Muscle of leg (tissue), 11 donors: ENCODE measurements around the gene EDA. TPM values are rescaled to one million over a fixed set of nuclear protein-coding genes. Genes with fewer than 3 reads are reported as not detected.

ENCODE experiments used
- DNase-seq: peaks from one replicate; pipeline ENCODE4 v3.0.0; 2013
- H3K27ac ChIP-seq: one replicate; pipeline ENCODE4 v1.5.1; 2013; ENCODE audit warnings: mild to moderate bottlenecking, low read length, control low read depth
- H3K27me3 ChIP-seq: one replicate; pipeline ENCODE4 v1.6.1; 2013; ENCODE audit warnings: low read length; ENCODE audit not compliant: control insufficient read depth, insufficient read depth
- H3K36me3 ChIP-seq: one replicate; pipeline ENCODE4 v1.6.1; 2013; ENCODE audit warnings: low read length; ENCODE audit not compliant: control insufficient read depth, insufficient read depth
- H3K4me1 ChIP-seq: one replicate; pipeline ENCODE4 v1.6.1; 2013; ENCODE audit warnings: low read length; ENCODE audit not compliant: control insufficient read depth, insufficient read depth
- H3K4me3 ChIP-seq: one replicate; pipeline ENCODE4 v1.5.1; 2013; ENCODE audit warnings: low read length, control low read depth
- H3K9me3 ChIP-seq: replicated peaks from 2 replicates; pipeline ENCODE4 v1.6.1; 2013; ENCODE audit warnings: low read depth, low read length; ENCODE audit not compliant: control insufficient read depth
- WGBS: methylation state at CpG from one replicate; pipeline ENCODE4 v1.1.5; 2013; ENCODE audit warnings: missing lambda C conversion rate; ENCODE audit not compliant: insufficient coverage; 5-methylcytosine and 5-hydroxymethylcytosine counted together
- polyA plus RNA-seq, 8 donors: library from polyadenylated mRNA; unstranded; fragments of 120-200 nt; gene quantifications; one replicate each; pipeline versions ENCODE4 v1.2.1 to v1.2.3, GENCODE V29; 2013; ENCODE audit warnings: inconsistent platforms in 1 of 8, low replicate concordance in 1 of 8; ENCODE audit not compliant: insufficient read length in 8 of 8, insufficient read depth in 1 of 8
- total RNA-seq: library from RNA; stranded (reverse); fragments of 120-200 nt; gene quantifications from one replicate; pipeline ENCODE4 v1.2.4, GENCODE V29; 2013

The EDA gene
- total and polyA plus RNA-seq, 9 donors: 12.3 to 29.5 (median 23.8) TPM

- WGBS: no CpG with 5 or more reads among the region's 2 CpGs
- Histone ChIP-seq H3K4me3 (no peak overlapping the region), H3K4me1 (peaks cover 15% of the 10 kb centered on the region), H3K27me3 (peaks cover 33% of the 10 kb centered on the region), H3K9me3 (no peaks in the 10 kb centered on the region), H3K36me3 (peaks cover 9% of the 10 kb centered on the region), H3K27ac (no peak overlapping the region)
- peak; percentile 48 for DNase-seq
These were observed 416.9 kb downstream of the EDA start for GRCh38 chrX:70032792-70033191.

GRCh38 chrX:70033348-70034051 is 417.6 kb downstream of the EDA start:
- Histone ChIP-seq H3K4me3 (no peak overlapping the region), H3K9me3 (no peaks in the 10 kb centered on the region), H3K4me1 (peaks cover 15% of the 10 kb centered on the region), H3K27ac (no peak overlapping the region), H3K27me3 (peaks cover 34% of the 10 kb centered on the region), H3K36me3 (peaks cover 9% of the 10 kb centered on the region)
- no peak for DNase-seq
- WGBS: 56% methylated on average over 6 of the region's 10 CpGs

GRCh38 chrX:70034646-70035045 is 418.7 kb downstream of the EDA start:
- no peaks in the 10 kb centered on the region for H3K9me3 ChIP-seq
- H3K36me3 ChIP-seq: peaks cover 9% of the 10 kb centered on the region
- peaks cover 9% of the 10 kb centered on the region for H3K4me1 ChIP-seq
- peaks cover 37% of the 10 kb centered on the region for H3K27me3 ChIP-seq
- WGBS: 84% methylated on average over 2 of the region's 4 CpGs
- DNase-seq: no peak
- H3K27ac ChIP-seq: no peak overlapping the region
- H3K4me3 ChIP-seq: no peak overlapping the region

- Histone ChIP-seq H3K4me3 (no peak overlapping the region), H3K9me3 (no peaks in the 10 kb centered on the region), H3K36me3 (peaks cover 9% of the 10 kb centered on the region), H3K4me1 (no peaks in the 10 kb centered on the region), H3K27me3 (peaks cover 32% of the 10 kb centered on the region), H3K27ac (no peak overlapping the region)
- WGBS: 75% methylated on average over 2 of the region's 2 CpGs
- DNase-seq: no peak
These were observed 422.6 kb downstream of the EDA start for GRCh38 chrX:70038515-70038914.

- no peak for DNase-seq
- H3K4me3 ChIP-seq: no peak overlapping the region
- H3K27me3 ChIP-seq: peaks cover 32% of the 10 kb centered on the region
- H3K27ac ChIP-seq: no peak overlapping the region
- no peaks in the 10 kb centered on the region for H3K4me1 ChIP-seq
- no peaks in the 10 kb centered on the region for H3K9me3 ChIP-seq
- H3K36me3 ChIP-seq: peaks cover 9% of the 10 kb centered on the region
- WGBS: no CpG with 5 or more reads among the region's 1 CpG
These were observed 423.0 kb downstream of the EDA start for GRCh38 chrX:70038951-70039350.

GRCh38 chrX:70039758-70040157 is 423.8 kb downstream of the EDA start:
- H3K36me3 ChIP-seq: peaks cover 9% of the 10 kb centered on the region
- H3K9me3 ChIP-seq: no peaks in the 10 kb centered on the region
- no peak for DNase-seq
- peaks cover 32% of the 10 kb centered on the region for H3K27me3 ChIP-seq
- H3K27ac ChIP-seq: no peak overlapping the region
- H3K4me1 ChIP-seq: no peaks in the 10 kb centered on the region
- 76% methylated on average over 2 of the region's 2 CpGs for WGBS
- no peak overlapping the region for H3K4me3 ChIP-seq

- H3K4me1 ChIP-seq: no peaks in the 10 kb centered on the region
These were observed 426.1 kb downstream of the EDA start for GRCh38 chrX:70041993-70042392.

GRCh38 chrX:70042399-70043371 is 426.8 kb downstream of the EDA start:
- H3K36me3 ChIP-seq: no peaks in the 10 kb centered on the region
- WGBS: 87% methylated on average over 7 of the region's 11 CpGs
- H3K27me3 ChIP-seq: peaks cover 20% of the 10 kb centered on the region
- H3K4me1 ChIP-seq: no peaks in the 10 kb centered on the region
- no peak for DNase-seq
- H3K27ac ChIP-seq: no peak overlapping the region
- H3K9me3 ChIP-seq: no peaks in the 10 kb centered on the region
- H3K4me3 ChIP-seq: no peak overlapping the region

More at GRCh38 chrX:70041993-70042392, 426.1 kb downstream of the EDA start:
- Histone ChIP-seq H3K27ac (no peak overlapping the region), H3K36me3 (no peaks in the 10 kb centered on the region), H3K27me3 (peaks cover 22% of the 10 kb centered on the region), H3K4me3 (no peak overlapping the region), H3K9me3 (no peaks in the 10 kb centered on the region)
- DNase-seq: no peak
- WGBS: 67% methylated on average over 6 of the region's 6 CpGs

GRCh38 chrX:70043685-70044084 is 427.8 kb downstream of the EDA start:
- no peak for DNase-seq
- Histone ChIP-seq H3K36me3 (no peaks in the 10 kb centered on the region), H3K27me3 (peaks cover 17% of the 10 kb centered on the region), H3K4me3 (no peak overlapping the region), H3K27ac (no peak overlapping the region), H3K4me1 (no peaks in the 10 kb centered on the region), H3K9me3 (no peaks in the 10 kb centered on the region)
- 87% methylated on average over 9 of the region's 9 CpGs for WGBS

- H3K9me3 ChIP-seq: no peaks in the 10 kb centered on the region
- 100% methylated on average over 1 of the region's 4 CpGs for WGBS
- no peak overlapping the region for H3K27ac ChIP-seq
- no peak overlapping the region for H3K4me3 ChIP-seq
- no peaks in the 10 kb centered on the region for H3K4me1 ChIP-seq
- H3K36me3 ChIP-seq: no peaks in the 10 kb centered on the region
- peaks cover 13% of the 10 kb centered on the region for H3K27me3 ChIP-seq
- DNase-seq: no peak
These were observed 428.8 kb downstream of the EDA start for GRCh38 chrX:70044541-70045245.
